Activated T-helper 9 cell treated with anti-CD3 and anti-CD28 coated beads, Interleukin-2, amount 50 U/mL, for 16 hours (primary cell): ENCODE data around the gene FBXL14.
A peak's percentile ranks its signal among the peaks of the same experiment; 100 is the strongest.
"Not testable (repeated sequence)": the region's sequence is repeated elsewhere in the genome, so short reads cannot be mapped to it uniquely, and the experiment has no call there.

Experiments
- DNase-seq: peaks from one replicate; pipeline ENCODE4 v3.0.0-alpha.2; 2020; ENCODE audit warnings: low read depth

The FBXL14 gene

GRCh38 chr12:1619587-1619986 lies 25.2 kb upstream of the FBXL14 start:
- no peak for DNase-seq

- DNase-seq, result no peak
These were observed 24.8 kb upstream of the FBXL14 start for GRCh38 chr12:1619159-1619558.

GRCh38 chr12:1618489-1618888 lies 24.1 kb upstream of the FBXL14 start:
- DNase-seq, result no peak

GRCh38 chr12:1616233-1617066 lies 22.1 kb upstream of the FBXL14 start:
- no peak for DNase-seq

- DNase-seq, result no peak
These were observed 20.0 kb upstream of the FBXL14 start for GRCh38 chr12:1614360-1614759.

GRCh38 chr12:1613860-1614259 lies 19.5 kb upstream of the FBXL14 start:
- DNase-seq, result no peak

- no peak for DNase-seq
These were observed 17.6 kb upstream of the FBXL14 start for GRCh38 chr12:1611803-1612572.

GRCh38 chr12:1610072-1610643 lies 15.8 kb upstream of the FBXL14 start:
- DNase-seq, result no peak

- no peak for DNase-seq
These were observed 14.3 kb upstream of the FBXL14 start for GRCh38 chr12:1608713-1609119.

GRCh38 chr12:1607940-1608712 lies 13.7 kb upstream of the FBXL14 start:
- no peak for DNase-seq

GRCh38 chr12:1606021-1606622 lies 11.7 kb upstream of the FBXL14 start:
- peak; percentile 72 for DNase-seq

- peak; percentile 33 for DNase-seq
These were observed 11.0 kb upstream of the FBXL14 start for GRCh38 chr12:1605129-1606020.

GRCh38 chr12:1604464-1604863 lies 10.1 kb upstream of the FBXL14 start:
- DNase-seq, result no peak

- no peak for DNase-seq
These were observed 9.1 kb upstream of the FBXL14 start for GRCh38 chr12:1603269-1603993.

GRCh38 chr12:1602706-1603105 lies 8.3 kb upstream of the FBXL14 start:
- not testable (repeated sequence) for DNase-seq

GRCh38 chr12:1598757-1599156 lies 4.4 kb upstream of the FBXL14 start:
- no peak for DNase-seq

- DNase-seq, result no peak
These were observed 1.4 kb upstream of the FBXL14 start for GRCh38 chr12:1595690-1596347.

- DNase-seq, result no peak
These were observed 713 bp upstream of the FBXL14 start for GRCh38 chr12:1595026-1595561.

- no peak for DNase-seq
These were observed 448 bp downstream of the FBXL14 start for GRCh38 chr12:1594006-1594260.
